Measurements from ENCODE around the gene UPF2.

DNA sequence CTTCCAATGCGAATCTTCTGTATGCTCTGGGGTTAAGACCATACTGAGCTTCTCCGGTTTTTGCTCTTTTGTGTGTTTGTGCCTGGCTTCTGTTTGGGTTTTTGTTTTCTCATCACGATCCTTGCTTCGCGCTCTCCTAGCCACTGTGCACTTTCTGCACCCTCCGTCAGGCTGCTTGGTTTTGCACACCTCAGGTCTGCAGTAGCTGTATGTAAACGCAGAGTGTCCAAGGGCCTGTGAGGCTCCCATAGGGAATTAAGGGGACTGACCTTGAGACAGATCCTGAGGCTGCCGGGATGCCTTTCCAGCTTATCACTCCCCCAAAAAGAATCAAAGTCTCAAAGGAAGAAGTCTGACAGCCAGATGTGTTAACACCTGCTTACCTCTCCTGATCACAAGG lies 124.2 kb downstream of the UPF2 start:
- TF ChIP-seq, protein P1, sequence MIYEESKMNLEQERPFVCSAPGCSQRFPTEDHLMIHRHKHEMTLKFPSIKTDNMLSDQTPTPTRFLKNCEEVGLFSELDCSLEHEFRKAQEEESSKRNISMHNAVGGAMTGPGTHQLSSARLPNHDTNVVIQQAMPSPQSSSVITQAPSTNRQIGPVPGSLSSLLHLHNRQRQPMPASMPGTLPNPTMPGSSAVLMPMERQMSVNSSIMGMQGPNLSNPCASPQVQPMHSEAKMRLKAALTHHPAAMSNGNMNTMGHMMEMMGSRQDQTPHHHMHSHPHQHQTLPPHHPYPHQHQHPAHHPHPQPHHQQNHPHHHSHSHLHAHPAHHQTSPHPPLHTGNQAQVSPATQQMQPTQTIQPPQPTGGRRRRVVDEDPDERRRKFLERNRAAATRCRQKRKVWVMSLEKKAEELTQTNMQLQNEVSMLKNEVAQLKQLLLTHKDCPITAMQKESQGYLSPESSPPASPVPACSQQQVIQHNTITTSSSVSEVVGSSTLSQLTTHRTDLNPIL (CRISPR knock-in tag; IDR thresholded peaks at IDR 0.05; ENCODE audit: low read depth): no peak
- TF ChIP-seq PPARA (CRISPR knock-in tag; IDR thresholded peaks at IDR 0.05; ENCODE audit: borderline replicate concordance): no peak
- TF ChIP-seq CSDC2 (CRISPR knock-in tag; IDR thresholded peaks at IDR 0.05): no peak
- TF ChIP-seq SNAI2 (CRISPR knock-in tag; IDR thresholded peaks at IDR 0.05): no peak
- no peak for TF ChIP-seq TCF4 (CRISPR knock-in tag; IDR thresholded peaks at IDR 0.05; ENCODE audit: borderline replicate concordance)
- TF ChIP-seq, protein P2, sequence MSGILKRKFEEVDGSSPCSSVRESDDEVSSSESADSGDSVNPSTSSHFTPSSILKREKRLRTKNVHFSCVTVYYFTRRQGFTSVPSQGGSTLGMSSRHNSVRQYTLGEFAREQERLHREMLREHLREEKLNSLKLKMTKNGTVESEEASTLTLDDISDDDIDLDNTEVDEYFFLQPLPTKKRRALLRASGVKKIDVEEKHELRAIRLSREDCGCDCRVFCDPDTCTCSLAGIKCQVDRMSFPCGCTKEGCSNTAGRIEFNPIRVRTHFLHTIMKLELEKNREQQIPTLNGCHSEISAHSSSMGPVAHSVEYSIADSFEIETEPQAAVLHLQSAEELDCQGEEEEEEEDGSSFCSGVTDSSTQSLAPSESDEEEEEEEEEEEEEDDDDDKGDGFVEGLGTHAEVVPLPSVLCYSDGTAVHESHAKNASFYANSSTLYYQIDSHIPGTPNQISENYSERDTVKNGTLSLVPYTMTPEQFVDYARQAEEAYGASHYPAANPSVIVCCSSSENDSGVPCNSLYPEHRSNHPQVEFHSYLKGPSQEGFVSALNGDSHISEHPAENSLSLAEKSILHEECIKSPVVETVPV (CRISPR knock-in tag; IDR thresholded peaks at IDR 0.05): no peak
- TF ChIP-seq ZFP30 (CRISPR knock-in tag; IDR thresholded peaks at IDR 0.05): no peak
- TF ChIP-seq, protein P3, sequence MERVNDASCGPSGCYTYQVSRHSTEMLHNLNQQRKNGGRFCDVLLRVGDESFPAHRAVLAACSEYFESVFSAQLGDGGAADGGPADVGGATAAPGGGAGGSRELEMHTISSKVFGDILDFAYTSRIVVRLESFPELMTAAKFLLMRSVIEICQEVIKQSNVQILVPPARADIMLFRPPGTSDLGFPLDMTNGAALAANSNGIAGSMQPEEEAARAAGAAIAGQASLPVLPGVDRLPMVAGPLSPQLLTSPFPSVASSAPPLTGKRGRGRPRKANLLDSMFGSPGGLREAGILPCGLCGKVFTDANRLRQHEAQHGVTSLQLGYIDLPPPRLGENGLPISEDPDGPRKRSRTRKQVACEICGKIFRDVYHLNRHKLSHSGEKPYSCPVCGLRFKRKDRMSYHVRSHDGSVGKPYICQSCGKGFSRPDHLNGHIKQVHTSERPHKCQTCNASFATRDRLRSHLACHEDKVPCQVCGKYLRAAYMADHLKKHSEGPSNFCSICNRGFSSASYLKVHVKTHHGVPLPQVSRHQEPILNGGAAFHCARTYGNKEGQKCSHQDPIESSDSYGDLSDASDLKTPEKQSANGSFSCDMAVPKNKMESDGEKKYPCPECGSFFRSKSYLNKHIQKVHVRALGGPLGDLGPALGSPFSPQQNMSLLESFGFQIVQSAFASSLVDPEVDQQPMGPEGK (CRISPR knock-in tag; IDR thresholded peaks at IDR 0.05; ENCODE audit: borderline replicate concordance): no peak
- TF ChIP-seq ARNTL (CRISPR knock-in tag; IDR thresholded peaks at IDR 0.05; ENCODE audit: borderline replicate concordance, low read depth): no peak
- no peak for TF ChIP-seq ZFP3 (CRISPR knock-in tag; IDR thresholded peaks at IDR 0.05)
